IPS-20b (cell line): ENCODE measurements around the gene TTC7B.
"Not testable (repeated sequence)": the region's sequence is repeated elsewhere in the genome, so short reads cannot be mapped to it uniquely, and the experiment has no call there.

Source experiments
- H3K27ac ChIP-seq: one replicate; pipeline ENCODE4 v1.5.1; 2013; ENCODE audit warnings: low read length
- H3K27me3 ChIP-seq: 2 replicates; pipeline ENCODE4 v1.6.1; 2013; ENCODE audit warnings: mild to moderate bottlenecking, low read length, inconsistent platforms; ENCODE audit not compliant: insufficient read depth
- H3K36me3 ChIP-seq: 2 replicates; pipeline ENCODE4 v1.6.1; 2013; ENCODE audit warnings: low read depth, mild to moderate bottlenecking, inconsistent platforms, low read length, moderate library complexity; ENCODE audit not compliant: insufficient read depth
- H3K4me1 ChIP-seq: 2 replicates; pipeline ENCODE4 v1.6.1; 2013; ENCODE audit warnings: mild to moderate bottlenecking, control low read depth, inconsistent platforms, low read length, moderate library complexity; ENCODE audit not compliant: insufficient read depth
- H3K4me3 ChIP-seq: 2 replicates; pipeline ENCODE4 v1.5.1; 2013; ENCODE audit warnings: mild to moderate bottlenecking, low read length, inconsistent platforms
- H3K9ac ChIP-seq: 2 replicates; pipeline ENCODE4 v1.6.1; 2013; ENCODE audit warnings: low read depth, mild to moderate bottlenecking, inconsistent platforms, low read length, moderate library complexity
- H3K9me3 ChIP-seq: 2 replicates; pipeline ENCODE4 v1.6.1; 2013; ENCODE audit warnings: mild to moderate bottlenecking, low read depth, low read length, inconsistent platforms; ENCODE audit not compliant: insufficient read depth

TTC7B gene

DNA sequence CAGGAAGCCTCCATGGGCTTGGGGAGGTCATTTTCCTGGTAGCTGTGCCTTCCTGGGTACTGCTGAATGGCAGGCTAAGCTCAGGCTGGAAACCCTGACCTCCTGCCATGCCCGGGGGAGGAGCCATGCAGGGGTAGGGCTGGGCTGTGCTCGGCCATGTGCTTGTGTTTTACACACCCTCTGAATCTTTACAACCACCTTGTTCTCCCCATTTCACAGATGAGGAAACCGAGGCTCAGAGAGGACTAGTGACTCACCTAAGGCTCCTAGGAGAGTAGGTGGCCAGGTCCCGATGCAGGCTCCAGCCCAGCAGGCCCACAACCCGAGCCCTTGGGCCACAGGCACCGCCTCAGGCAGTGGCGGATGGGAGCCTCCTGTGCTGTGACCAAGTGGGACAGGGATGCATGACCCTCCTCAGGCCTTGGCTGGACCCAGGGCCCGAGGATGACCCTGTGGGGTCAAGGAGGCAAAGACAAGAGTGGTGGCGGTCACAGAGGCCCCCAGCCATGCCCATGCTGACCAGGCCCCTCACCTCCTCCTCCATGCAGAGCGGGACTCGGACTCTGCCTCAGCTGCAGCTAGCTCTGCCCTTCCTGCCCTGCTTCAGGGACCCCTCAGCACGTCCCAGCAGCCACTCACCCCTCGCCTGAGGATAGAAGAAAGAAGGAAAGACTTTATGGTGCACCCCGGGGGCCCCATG is 283.3 kb downstream of the TTC7B start:
- no peaks in the 10 kb centered on the region for H3K9me3 ChIP-seq
- H3K9ac ChIP-seq = no peak overlapping the region
- no peak overlapping the region for H3K4me3 ChIP-seq
- H3K27ac ChIP-seq = no peak overlapping the region
- H3K36me3 ChIP-seq = no peaks in the 10 kb centered on the region
- H3K27me3 ChIP-seq = no peaks in the 10 kb centered on the region
- H3K4me1 ChIP-seq = no peaks in the 10 kb centered on the region; the same call in 1 of the 2 replicates

DNA sequence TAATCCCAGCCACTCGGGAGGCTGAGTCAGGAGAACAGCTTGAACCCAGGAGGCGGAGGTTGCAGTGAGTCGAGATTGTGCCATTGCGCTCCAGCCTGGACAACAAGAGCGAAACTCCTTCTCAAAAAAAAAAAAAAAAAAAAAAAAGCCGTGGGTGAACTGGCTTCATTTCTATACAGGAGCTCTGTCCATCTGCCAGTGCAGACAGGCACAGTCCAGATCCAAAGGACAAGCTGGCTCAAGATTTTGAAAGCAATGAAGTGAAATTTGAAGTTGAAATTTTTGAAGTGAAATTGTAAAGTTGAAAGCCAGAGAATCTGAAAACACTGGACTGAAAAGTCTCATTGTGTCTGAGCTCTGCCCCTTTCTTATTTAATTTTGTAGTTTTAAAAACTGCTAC is 284.7 kb downstream of the TTC7B start:
- Histone ChIP-seq H3K9ac (no peak overlapping the region), H3K4me3 (no peak overlapping the region), H3K4me1 (no peaks in the 10 kb centered on the region; the same call in 1 of the 2 replicates), H3K27ac (no peak overlapping the region), H3K27me3 (no peaks in the 10 kb centered on the region), H3K36me3 (no peaks in the 10 kb centered on the region), H3K9me3 (no peaks in the 10 kb centered on the region)

DNA sequence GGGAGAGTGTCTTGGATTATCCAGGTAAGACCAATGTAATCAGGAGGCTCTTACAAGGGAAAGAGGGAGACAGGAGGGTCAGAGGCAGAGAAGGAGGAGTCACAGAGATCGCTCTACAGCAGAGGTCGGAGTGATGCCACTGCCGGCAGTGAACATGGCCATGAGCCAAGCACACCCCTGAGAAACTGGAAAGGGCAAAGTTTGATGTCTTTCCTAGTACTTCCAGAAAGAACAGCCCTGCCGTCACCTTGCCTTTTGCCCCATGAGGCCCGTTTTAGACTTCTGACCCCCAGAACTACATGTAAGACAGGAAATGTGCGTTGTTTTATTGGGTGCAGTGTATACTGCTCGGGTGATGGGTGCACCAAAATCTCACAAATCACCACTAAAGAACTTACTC is 285.7 kb downstream of the TTC7B start:
- Histone ChIP-seq H3K27me3 (no peaks in the 10 kb centered on the region), H3K9me3 (no peaks in the 10 kb centered on the region), H3K4me3 (no peak overlapping the region), H3K27ac (no peak overlapping the region), H3K4me1 (no peaks in the 10 kb centered on the region; the same call in 1 of the 2 replicates), H3K9ac (no peak overlapping the region), H3K36me3 (no peaks in the 10 kb centered on the region)

DNA sequence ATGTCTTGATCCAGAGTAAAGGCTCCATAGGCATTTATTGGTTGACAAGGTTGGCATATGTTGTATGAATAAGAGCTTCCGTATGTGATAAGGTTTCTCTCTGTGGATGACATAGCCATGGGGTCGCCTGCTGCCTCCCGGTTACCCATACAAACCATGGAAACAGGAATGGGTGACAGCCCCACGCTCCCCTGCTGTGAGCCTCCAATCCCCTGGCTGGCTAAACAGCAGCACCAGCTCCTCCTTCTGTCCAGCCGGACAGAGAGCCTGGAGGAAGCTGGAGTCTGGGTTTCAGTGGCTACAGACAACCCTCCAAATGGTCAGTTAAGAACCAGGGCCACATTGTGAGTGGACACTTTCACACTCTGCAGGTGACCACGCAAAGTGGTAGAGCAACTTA is 288.3 kb downstream of the TTC7B start:
- H3K27me3 ChIP-seq = no peaks in the 10 kb centered on the region
- no peak overlapping the region for H3K9ac ChIP-seq
- no peak overlapping the region for H3K4me3 ChIP-seq
- no peaks in the 10 kb centered on the region for H3K9me3 ChIP-seq
- H3K36me3 ChIP-seq = no peaks in the 10 kb centered on the region
- H3K4me1 ChIP-seq = no peaks in the 10 kb centered on the region
- H3K27ac ChIP-seq = no peak overlapping the region

DNA sequence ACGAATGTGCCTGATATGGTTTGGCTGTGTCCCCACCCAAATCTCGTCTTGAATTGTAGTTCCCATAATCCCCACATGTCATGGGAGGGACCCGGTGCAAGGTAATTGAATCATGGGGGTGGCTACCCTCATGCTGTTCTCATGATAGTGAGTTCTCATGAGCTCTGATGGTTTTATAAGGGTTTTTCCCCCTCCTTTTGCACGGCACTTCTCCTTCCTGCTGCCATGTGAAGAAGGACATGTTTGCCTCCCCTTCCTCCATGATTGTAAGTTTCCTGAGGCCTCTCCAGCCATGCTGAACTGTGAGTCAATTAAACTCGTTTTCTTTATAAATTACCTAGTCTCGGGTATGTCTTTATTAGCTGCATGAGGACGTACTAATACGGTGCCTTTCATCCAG is 289.7 kb downstream of the TTC7B start:
- not testable (repeated sequence) for H3K27ac ChIP-seq, H3K27me3 ChIP-seq, H3K36me3 ChIP-seq, H3K9ac ChIP-seq, H3K9me3 ChIP-seq, H3K4me3 ChIP-seq, H3K4me1 ChIP-seq

DNA sequence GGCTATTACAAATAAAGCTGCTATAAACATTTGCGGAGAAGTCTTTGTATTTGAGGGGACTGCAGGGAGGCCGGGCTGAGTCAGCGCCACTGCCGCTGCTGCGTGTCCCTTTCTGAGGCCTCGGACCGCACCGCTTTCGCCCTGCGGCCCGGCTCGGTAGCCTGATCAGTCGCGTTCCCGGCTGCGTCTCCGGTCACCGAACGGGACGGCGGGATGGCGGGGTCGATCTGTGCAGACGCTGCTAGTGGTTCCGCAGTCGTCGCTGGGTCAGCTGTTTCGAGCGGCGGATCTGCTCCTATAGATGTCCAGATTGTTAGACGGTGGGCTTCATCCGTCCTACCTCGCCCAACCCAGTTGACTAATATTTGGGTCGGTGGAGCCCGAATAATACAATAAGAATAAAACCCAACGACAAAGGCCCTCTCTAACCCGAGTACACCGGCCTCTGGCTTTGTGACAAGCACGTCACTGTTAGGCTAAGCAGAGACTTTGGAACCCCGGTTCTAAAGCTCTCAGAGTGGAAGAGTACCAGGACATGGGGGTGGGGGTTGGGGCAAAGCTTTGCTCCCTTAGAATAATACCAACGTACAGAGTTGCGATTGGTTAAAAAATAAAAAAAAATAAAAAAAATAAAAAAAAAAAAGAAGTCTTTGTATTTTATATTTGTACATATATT is 290.7 kb downstream of the TTC7B start:
- H3K9me3 ChIP-seq, H3K27me3 ChIP-seq, H3K36me3 ChIP-seq, H3K9ac ChIP-seq, H3K4me3 ChIP-seq, H3K4me1 ChIP-seq, H3K27ac ChIP-seq: not testable (repeated sequence)

DNA sequence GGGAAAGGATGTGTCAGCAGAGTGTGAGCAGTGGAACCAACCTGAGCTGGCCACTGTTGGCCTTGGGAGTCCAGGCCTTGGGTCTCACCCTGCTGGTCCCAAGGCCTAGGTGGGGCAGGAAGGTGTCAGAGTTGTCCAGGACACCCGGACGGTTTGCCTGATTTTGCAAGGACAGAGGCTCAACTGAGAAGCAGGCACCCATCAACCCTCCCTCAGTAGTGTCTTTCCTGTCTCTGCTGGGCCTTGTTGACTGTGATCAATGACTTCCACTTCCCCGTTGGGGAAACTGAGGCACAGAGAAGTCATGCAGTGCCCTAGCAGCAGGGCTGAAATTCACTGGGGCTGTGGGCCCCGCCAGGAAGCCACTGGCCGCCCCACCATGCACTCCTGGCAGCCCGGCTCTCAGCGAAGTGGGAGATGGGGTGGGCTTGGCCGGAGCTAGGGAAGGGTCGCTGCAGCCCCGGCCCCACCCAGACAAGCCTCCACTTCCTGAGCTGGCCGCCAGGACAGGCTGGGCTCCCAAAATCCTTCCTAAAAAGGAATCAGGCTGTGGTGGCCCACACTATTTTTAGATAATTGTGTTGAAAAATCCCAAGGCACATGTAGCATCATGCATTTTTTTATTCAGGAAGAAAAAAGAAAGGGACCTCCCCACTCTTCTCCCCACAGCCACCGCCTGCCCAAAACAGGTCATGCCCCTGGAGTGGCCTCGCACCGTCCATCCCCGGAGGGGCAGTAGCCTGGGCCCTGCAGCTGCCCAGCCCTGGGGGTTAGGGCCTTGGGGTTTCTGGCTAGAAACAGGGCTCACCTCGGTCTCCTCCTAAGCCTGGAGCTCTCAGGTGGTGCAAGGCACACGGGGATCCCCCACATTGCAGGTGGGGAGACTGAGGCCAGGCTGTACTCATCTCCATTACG is 292.0 kb downstream of the TTC7B start:
- Histone ChIP-seq H3K36me3 (no peaks in the 10 kb centered on the region), H3K9ac (no peak overlapping the region), H3K4me1 (no peaks in the 10 kb centered on the region), H3K27me3 (no peaks in the 10 kb centered on the region), H3K9me3 (no peaks in the 10 kb centered on the region), H3K4me3 (no peak overlapping the region), H3K27ac (no peak overlapping the region)

DNA sequence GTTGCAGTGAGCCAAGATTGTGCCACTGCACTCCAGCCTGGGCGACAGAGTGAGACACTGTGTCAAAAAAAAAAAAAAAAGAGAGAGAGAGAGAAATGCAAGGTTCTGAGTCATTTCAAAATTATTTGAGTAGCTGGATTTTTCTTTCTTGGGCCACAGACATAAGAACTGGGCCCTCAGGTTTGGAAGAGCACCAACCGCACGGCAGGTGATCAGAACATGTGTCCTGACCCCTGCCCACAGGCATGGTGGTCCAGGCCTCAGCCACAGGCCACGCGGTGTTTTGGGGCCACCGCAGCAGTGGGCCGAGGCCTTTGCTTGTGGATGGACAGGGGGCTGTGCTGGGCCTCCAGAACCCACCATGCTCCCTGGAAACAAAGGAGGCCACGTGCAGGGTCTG is 292.7 kb downstream of the TTC7B start:
- Histone ChIP-seq H3K9me3 (no peaks in the 10 kb centered on the region), H3K27me3 (no peaks in the 10 kb centered on the region), H3K36me3 (no peaks in the 10 kb centered on the region), H3K9ac (no peak overlapping the region), H3K4me1 (no peaks in the 10 kb centered on the region), H3K27ac (no peak overlapping the region), H3K4me3 (no peak overlapping the region)

DNA sequence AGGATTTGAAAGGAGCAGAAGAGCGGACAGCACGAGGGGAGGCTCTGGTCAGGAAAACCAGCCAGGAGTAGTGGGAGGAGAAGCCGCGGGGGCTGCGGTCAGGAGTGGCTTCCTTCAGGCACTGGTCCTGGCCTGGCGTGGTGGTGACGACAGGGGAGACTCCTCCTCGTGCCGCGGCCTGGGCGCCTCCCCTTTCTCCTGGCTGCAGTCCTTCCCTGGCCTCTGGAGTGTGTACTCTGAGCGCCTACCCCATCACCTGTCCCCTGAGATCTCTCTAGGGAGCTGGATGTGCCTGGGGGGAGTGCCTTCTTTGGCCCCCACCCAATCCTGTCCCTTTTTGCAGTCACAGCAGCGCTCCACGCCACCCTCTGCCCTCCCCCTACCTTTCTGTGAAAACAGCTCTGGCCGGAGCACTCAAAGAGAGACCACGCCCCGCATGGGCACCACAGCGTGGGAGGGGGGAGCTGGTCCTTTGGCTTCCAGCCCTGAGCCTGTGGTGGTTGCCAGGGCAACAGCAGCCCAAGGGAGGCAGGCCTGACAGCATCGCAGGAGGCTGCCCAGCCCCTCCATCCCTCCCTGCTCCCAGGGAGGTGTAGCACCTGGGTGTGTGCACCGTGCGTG is 293.5 kb downstream of the TTC7B start:
- H3K9ac ChIP-seq = no peak overlapping the region

DNA sequence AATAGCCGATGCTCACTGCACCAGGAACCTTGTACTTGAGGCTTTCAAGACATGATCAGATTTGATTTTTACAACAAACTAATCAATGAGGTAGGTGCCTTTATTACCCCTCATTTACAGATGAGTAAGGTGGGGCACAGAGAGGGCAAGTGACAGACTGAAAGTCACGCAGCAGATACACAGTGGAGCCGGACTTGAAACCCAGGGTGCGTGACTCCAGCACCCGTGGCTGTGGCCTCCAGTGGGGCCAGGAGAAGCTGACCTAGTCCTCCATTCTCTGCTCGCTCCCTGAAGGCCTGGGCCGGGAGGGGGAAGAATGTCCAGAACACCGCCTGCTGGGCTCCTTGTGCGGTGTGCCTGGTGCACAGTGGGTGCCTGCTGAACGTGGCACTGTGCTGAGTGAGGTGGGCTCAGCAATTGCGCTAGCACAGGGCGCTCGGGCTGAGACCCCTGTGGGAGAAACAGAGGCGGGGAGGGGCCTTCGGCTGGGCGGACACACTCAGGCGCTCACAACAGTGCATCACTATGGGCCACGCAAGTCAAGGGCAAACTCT is 294.2 kb downstream of the TTC7B start:
- Histone ChIP-seq H3K9ac (no peak overlapping the region), H3K27ac (no peak overlapping the region), H3K36me3 (no peaks in the 10 kb centered on the region), H3K9me3 (no peaks in the 10 kb centered on the region), H3K4me3 (no peak overlapping the region), H3K27me3 (no peaks in the 10 kb centered on the region), H3K4me1 (no peaks in the 10 kb centered on the region)

More for the DNA sequence above, 293.5 kb downstream of the TTC7B start:
- Histone ChIP-seq H3K9me3 (no peaks in the 10 kb centered on the region), H3K36me3 (no peaks in the 10 kb centered on the region), H3K27me3 (no peaks in the 10 kb centered on the region), H3K4me3 (no peak overlapping the region), H3K27ac (no peak overlapping the region), H3K4me1 (no peaks in the 10 kb centered on the region)
